NCI-H345 treated with DMSO at 0.1 percent for 48 hours (cell line): ENCODE measurements around the gene S100A16.

Source experiments
- DNase-seq: peaks from one replicate; lab custom pipeline; 2025; ENCODE audit not compliant: unreplicated experiment; lab: John Stamatoyannopoulos, UW

S100A16 gene

GRCh38 chr1:153616144-153616916 is 3.4 kb upstream of the S100A16 start, which contains the start of gene S100A14:
Gene S100A14, minus strand, starts transcription at chr1:153616325. Its CDS starts 467 bp downstream, at chr1:153615858.
- no peak for DNase-seq

- no peak for DNase-seq
Measured at GRCh38 chr1:153615406-153615805, 2.5 kb upstream of the S100A16 start.

GRCh38 chr1:153614906-153615305 is 2.0 kb upstream of the S100A16 start:
- DNase-seq, result no peak

- DNase-seq, result no peak
Measured at GRCh38 chr1:153614189-153614900, 1.4 kb upstream of the S100A16 start.

- DNase-seq, result no peak
Measured at GRCh38 chr1:153613406-153613805, 469 bp upstream of the S100A16 start.

GRCh38 chr1:153612111-153612754 is 704 bp downstream of the S100A16 start:
- no peak for DNase-seq

- no peak for DNase-seq
Measured at GRCh38 chr1:153611356-153611755, 1.6 kb downstream of the S100A16 start.

- no peak for DNase-seq
Measured at GRCh38 chr1:153610811-153611301, 2.1 kb downstream of the S100A16 start.

- no peak for DNase-seq
Measured at GRCh38 chr1:153610334-153610733, 2.6 kb downstream of the S100A16 start.

GRCh38 chr1:153609585-153609907 is 3.4 kb downstream of the S100A16 start:
- no peak for DNase-seq

GRCh38 chr1:153608742-153609584 is 4.0 kb downstream of the S100A16 start:
- DNase-seq, result no peak

- DNase-seq, result no peak
Measured at GRCh38 chr1:153608089-153608682, 4.8 kb downstream of the S100A16 start.

- no peak for DNase-seq
Measured at GRCh38 chr1:153607381-153607780, 5.6 kb downstream of the S100A16 start.

- no peak for DNase-seq
Measured at GRCh38 chr1:153606194-153606593, 6.7 kb downstream of the S100A16 start.

- DNase-seq, result no peak
Measured at GRCh38 chr1:153602749-153603148, 10.2 kb downstream of the S100A16 start.

- DNase-seq, result no peak
Measured at GRCh38 chr1:153599847-153600246, 13.1 kb downstream of the S100A16 start.

GRCh38 chr1:153598309-153599172 is 14.4 kb downstream of the S100A16 start:
- DNase-seq, result no peak

GRCh38 chr1:153597206-153597605 is 15.7 kb downstream of the S100A16 start:
- no peak for DNase-seq

GRCh38 chr1:153592748-153593147 is 20.2 kb downstream of the S100A16 start:
- no peak for DNase-seq

- DNase-seq, result no peak
Measured at GRCh38 chr1:153588482-153588881, 24.5 kb downstream of the S100A16 start.
